ENCODE results near the gene TIAM2. TPM values are rescaled to one million over a fixed set of nuclear protein-coding genes. Genes with fewer than 3 reads are reported as not detected.

Gene TIAM2
- total RNA-seq, 1 donor from 2014 or later: 3.7 TPM

- DNase-seq (ENCODE audit: low spot score in 2 of 2): no peak
- intact Hi-C loops (cut with DNase I): loop anchor here (5.0 kb wide), 2 partner anchors 79 to 96 kb away; partner anchors contain the start of gene TIAM2
- no peaks in the 10 kb centered on the region for H3K36me3 ChIP-seq
- peak overlapping the region; percentile 84 to 88 for H3K27ac ChIP-seq
- no peak overlapping the region for H3K4me3 ChIP-seq
- peaks cover 2 to 20% of the 10 kb centered on the region in 2 donors for H3K4me1 ChIP-seq
- TF ChIP-seq CTCF (IDR thresholded peaks at IDR 0.05): no peak
- H3K27me3 ChIP-seq: no peaks in the 10 kb centered on the region
- no peaks in the 10 kb centered on the region for H3K9me3 ChIP-seq
Observed at GRCh38 chr6:155075930-155076695, 81.0 kb downstream of the TIAM2 start.

- Histone ChIP-seq H3K36me3 (no peaks in the 10 kb centered on the region), H3K4me3 (peak overlapping the region in 1 of 2 donors; percentile 7), H3K4me1 (peaks cover 2 to 20% of the 10 kb centered on the region in 2 donors), H3K27me3 (no peaks in the 10 kb centered on the region), H3K9me3 (no peaks in the 10 kb centered on the region), H3K27ac (peak overlapping the region; percentile 84 to 88)
- no peak for TF ChIP-seq CTCF (IDR thresholded peaks at IDR 0.05)
- intact Hi-C loops (cut with DNase I): loop anchor here (5.0 kb wide), 2 partner anchors 80 to 95 kb away; partner anchors contain the start of gene TIAM2
- DNase-seq (ENCODE audit: low spot score in 2 of 2): no peak
Observed at GRCh38 chr6:155077331-155077730, 82.2 kb downstream of the TIAM2 start.

- Histone ChIP-seq H3K4me1 (peaks cover 2 to 20% of the 10 kb centered on the region in 2 donors), H3K27me3 (no peaks in the 10 kb centered on the region), H3K9me3 (no peaks in the 10 kb centered on the region), H3K36me3 (no peaks in the 10 kb centered on the region), H3K27ac (peak overlapping the region; percentile 84 to 88), H3K4me3 (peak overlapping the region in 1 of 2 donors; percentile 7)
- intact Hi-C loops (cut with DNase I): loop anchor here (5.0 kb wide), 2 partner anchors 80 to 95 kb away; partner anchors contain the start of gene TIAM2
- no peak for TF ChIP-seq CTCF (IDR thresholded peaks at IDR 0.05)
- no peak for DNase-seq (ENCODE audit: low spot score in 2 of 2)
Observed at GRCh38 chr6:155077784-155078183, 82.7 kb downstream of the TIAM2 start.

- no peaks in the 10 kb centered on the region for H3K27me3 ChIP-seq
- no peak overlapping the region for H3K4me3 ChIP-seq
- TF ChIP-seq CTCF (IDR thresholded peaks at IDR 0.05): no peak
- no peaks in the 10 kb centered on the region for H3K9me3 ChIP-seq
- DNase-seq (ENCODE audit: low spot score in 2 of 2): peak in 1 of 2 donors; percentile 69
- intact Hi-C loops (cut with DNase I): loop anchor here (5.0 kb wide), 2 partner anchors 81 to 94 kb away; partner anchors contain the start of gene TIAM2
- peak overlapping the region; percentile 84 to 88 for H3K27ac ChIP-seq
- H3K4me1 ChIP-seq: peaks cover 2 to 20% of the 10 kb centered on the region in 2 donors
- no peaks in the 10 kb centered on the region for H3K36me3 ChIP-seq
Observed at GRCh38 chr6:155078331-155078745, 83.2 kb downstream of the TIAM2 start.

- intact Hi-C loops (cut with DNase I): loop anchor here (5.0 kb wide), 2 partner anchors 83 to 92 kb away; partner anchors contain the start of gene TIAM2
- TF ChIP-seq CTCF (IDR thresholded peaks at IDR 0.05): no peak
- Histone ChIP-seq H3K4me3 (no peak overlapping the region), H3K9me3 (no peaks in the 10 kb centered on the region), H3K27ac (no peak overlapping the region), H3K4me1 (peaks cover 2 to 20% of the 10 kb centered on the region in 2 donors), H3K36me3 (no peaks in the 10 kb centered on the region), H3K27me3 (no peaks in the 10 kb centered on the region)
- DNase-seq (ENCODE audit: low spot score in 2 of 2): no peak
Observed at GRCh38 chr6:155079985-155080452, 84.9 kb downstream of the TIAM2 start.

Measured in ascending aorta (tissue), 2 donors.